ENCODE measurements around the gene IP6K2.

Gene IP6K2

GRCh38 chr3:48692551-48692950, 24.5 kb downstream of the IP6K2 start:
- in situ Hi-C loops (cut with MboI; ENCODE audit: low sequenced_read_pairs): no loop called here

- in situ Hi-C loops (cut with MboI; ENCODE audit: low sequenced_read_pairs): no loop called here
These were observed 26.1 kb downstream of the IP6K2 start for GRCh38 chr3:48690846-48691458.

GRCh38 chr3:48689384-48689783, 27.6 kb downstream of the IP6K2 start:
- in situ Hi-C loops (cut with MboI; ENCODE audit: low sequenced_read_pairs): no loop called here

- in situ Hi-C loops (cut with MboI; ENCODE audit: low sequenced_read_pairs): no loop called here
These were observed 28.3 kb downstream of the IP6K2 start for GRCh38 chr3:48688737-48689075.

- in situ Hi-C loops (cut with MboI; ENCODE audit: low sequenced_read_pairs): no loop called here
These were observed 28.8 kb downstream of the IP6K2 start for GRCh38 chr3:48688032-48688736.

DNA sequence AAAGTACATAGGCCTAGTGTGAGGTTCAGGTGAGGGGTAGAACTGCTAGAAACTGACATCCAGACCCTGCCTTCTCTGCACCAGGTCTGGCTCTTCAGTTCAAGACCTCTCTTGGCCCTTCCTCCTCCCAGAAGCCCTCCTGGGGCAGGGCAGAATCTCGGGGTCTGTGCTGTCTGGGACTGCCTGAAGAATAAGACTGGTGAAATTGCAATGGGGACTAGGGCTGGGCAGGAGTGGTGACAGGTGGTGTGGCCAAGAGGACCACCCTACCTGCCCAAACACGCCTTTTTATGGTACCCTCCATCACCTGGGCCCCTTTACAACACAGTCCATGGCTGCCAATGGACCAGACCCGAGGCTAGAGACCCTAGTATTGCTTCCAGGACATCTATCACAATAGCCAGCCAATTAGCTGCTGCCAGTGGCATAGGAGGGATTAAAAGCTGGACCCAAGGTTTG, 29.8 kb downstream of the IP6K2 start:
- in situ Hi-C loops (cut with MboI; ENCODE audit: low sequenced_read_pairs): no loop called here

GRCh38 chr3:48686538-48687219, 30.3 kb downstream of the IP6K2 start:
- in situ Hi-C loops (cut with MboI; ENCODE audit: low sequenced_read_pairs): no loop called here

DNA sequence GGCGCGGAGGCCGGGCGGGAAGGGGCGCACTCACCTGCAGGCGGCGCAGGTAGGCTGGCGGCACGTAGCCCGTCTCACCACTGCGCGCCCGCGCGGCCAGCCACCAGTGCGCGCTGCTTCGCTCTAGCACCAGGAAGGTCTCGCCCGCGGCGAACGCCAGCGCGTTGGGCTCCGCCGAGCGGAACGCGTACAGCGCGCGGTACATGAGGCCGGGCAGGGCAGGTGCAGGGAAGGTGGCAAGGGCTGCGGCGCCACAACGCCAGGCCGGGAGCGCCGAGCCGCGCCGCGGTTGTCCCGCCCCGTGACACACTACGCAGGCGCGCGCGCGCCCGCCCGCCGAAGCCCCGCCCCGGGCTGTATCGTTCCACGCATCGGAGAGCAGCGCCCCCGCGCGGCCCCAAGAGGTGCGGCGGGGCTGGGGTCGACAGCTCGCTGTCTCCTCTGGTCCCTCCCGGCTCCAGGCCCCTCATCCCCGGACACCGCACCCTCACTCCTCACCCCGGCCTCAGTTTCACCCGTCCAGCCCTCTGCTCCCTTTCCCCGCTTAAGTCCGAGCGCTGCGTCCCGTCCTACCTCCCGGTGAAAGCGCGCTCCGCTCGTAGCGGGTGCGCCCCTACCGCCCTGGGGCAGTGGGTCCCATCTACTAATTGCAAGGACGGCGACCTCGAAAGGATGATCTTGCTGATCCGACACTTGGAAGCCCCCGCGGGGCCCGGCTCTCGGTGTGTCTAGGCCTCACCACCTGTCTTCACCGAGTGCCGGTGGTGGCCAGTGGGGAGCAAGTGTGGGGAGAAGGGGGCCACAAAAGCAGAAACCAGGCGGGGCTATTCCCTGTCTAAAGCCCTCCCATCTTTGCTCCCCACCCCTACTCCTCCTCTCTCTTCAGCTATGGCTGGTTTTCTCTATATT, 31.2 kb downstream of the IP6K2 start, which contains the start of gene NCKIPSD:
Gene NCKIPSD (minus strand): TSS at position 313 of the 909 bp plus-strand sequence. CDS start 108 bp downstream, at position 205.
- in situ Hi-C loops (cut with MboI; ENCODE audit: low sequenced_read_pairs): no loop called here

DNA sequence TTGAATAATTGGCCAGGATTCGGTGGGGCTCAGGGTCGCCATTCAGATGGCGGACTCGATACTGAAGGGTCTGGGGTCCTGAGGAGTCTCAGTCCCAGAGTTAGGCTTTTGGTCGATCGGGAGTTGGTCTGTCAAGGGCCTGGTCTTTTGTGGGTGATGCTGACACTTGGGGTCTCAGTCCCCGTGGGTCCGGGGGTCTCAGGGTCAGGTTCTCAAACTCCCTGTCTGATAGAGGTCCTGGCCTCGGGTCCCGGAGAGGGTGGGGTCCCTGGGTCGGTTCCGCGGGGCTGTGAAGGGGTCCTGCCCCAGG, 31.8 kb downstream of the IP6K2 start:
- in situ Hi-C loops (cut with MboI; ENCODE audit: low sequenced_read_pairs): no loop called here

DNA sequence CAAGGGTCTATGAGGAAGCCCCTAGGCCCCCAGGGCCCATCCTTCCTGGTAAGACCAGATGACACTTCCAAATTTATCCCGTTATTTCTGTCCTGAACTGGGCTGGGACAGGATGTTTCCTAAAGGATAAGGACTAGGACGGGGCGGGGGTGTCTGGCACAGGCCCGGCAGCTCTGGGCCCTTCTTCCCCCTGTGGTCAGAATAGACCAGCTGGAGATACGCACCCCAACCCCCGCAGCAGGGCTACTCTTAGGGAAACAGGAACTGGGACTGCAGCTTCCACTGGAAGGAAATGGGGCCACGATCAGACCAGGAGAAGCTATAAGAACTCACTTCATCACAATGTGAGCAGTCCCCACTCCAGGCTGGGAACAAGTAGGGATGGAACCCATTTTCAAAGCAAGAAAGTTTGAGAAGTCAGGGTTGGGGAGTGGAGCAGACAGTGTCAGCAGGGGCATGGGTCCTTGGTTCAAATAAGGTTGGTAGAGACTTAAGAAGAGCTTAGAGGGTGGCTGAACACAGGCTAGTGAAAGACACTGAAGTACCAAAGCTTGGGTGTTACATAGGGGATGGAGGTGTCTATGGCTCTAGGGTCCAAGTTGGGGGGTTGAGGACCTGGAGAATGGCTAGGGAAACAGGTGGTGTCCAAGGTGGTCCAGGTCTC, 32.4 kb downstream of the IP6K2 start:
- in situ Hi-C loops (cut with MboI; ENCODE audit: low sequenced_read_pairs): no loop called here

- in situ Hi-C loops (cut with MboI; ENCODE audit: low sequenced_read_pairs): no loop called here
These were observed 33.0 kb downstream of the IP6K2 start for GRCh38 chr3:48684054-48684349.

- in situ Hi-C loops (cut with MboI; ENCODE audit: low sequenced_read_pairs): no loop called here
These were observed 34.2 kb downstream of the IP6K2 start for GRCh38 chr3:48682786-48683185.

- in situ Hi-C loops (cut with MboI; ENCODE audit: low sequenced_read_pairs): no loop called here
These were observed 34.9 kb downstream of the IP6K2 start for GRCh38 chr3:48681974-48682610.

GRCh38 chr3:48681541-48681880, 35.5 kb downstream of the IP6K2 start:
- in situ Hi-C loops (cut with MboI; ENCODE audit: low sequenced_read_pairs): no loop called here

DNA sequence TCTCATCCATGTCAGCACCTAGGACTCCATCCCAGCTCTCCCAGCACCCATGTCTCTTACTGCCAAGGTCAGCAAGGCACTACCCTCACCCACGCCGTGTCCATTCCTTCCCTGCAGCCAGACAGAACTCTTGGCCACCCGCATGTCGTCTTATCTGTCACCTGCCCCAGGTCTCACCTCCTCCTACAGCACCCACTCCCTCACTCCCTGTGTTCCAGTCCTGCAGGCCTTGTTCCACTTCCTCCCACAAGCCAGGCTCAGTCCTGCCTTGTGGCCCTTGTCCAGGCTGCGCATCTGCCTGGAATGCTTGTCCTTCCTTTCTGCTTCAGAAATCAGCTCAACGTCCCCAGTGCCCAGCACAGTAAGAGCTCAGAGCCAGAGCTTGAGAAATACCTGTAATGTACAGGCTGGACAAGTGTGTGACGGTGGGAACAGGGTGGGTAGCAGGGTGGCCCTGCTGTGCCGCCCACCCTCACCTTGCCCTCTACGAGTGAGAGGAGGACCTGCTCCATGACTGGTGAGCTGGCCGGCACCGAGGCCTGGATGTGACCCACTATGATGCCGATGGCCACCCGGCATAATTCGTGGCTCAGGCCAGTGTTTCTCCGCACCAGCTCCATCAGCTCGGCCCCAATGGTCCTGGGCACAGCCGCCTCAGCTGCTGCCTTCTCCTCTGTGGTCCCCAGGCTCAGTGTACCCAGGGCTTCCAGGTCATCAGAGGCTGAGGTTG, 36.0 kb downstream of the IP6K2 start:
- in situ Hi-C loops (cut with MboI; ENCODE audit: low sequenced_read_pairs): no loop called here

GRCh38 chr3:48679411-48680391, 37.3 kb downstream of the IP6K2 start:
- in situ Hi-C loops (cut with MboI; ENCODE audit: low sequenced_read_pairs): no loop called here

DNA sequence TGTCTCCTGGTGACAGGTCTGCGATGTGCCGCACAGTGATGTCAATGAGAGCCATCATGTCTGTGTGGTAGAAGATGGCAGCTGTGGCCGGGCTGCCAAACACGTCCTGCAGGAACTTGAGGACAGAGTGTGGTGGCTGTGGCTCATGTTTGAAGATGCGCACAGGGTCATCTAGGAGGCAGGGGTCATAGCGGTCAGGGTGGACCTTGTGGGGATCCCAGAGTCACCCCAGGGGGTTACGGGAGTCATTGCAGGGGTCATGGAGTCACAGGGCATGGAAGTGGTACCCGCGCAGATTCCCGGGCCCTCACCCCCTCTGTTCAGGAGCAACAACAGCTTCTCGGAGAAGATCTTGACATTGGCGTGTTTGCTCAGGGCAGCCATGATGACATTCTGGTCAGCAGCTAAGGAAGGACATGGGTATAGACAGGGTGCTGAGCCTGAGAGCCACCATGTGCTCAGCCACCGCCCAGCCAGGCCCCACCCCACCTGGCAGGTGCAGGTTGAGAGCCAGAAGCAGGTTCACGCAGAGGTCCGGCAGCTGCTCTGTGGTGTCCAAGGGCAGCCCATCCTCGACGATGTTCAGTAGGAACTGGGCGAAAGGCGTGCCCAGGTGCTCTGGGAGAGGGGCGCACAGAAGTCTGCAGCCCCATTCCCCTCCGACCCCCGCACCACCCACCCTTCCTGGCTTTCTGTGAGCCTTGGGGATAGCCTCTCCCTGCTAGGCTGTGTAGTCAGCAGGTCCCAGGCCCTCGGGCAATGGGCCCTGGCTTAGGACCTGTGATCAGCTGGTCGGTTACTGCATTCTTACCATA, 38.2 kb downstream of the IP6K2 start:
- in situ Hi-C loops (cut with MboI; ENCODE audit: low sequenced_read_pairs): no loop called here

GRCh38 chr3:48678056-48678455, 39.0 kb downstream of the IP6K2 start:
- in situ Hi-C loops (cut with MboI; ENCODE audit: low sequenced_read_pairs): no loop called here

All from HL-60/S4 treated with phorbol 12-myristate 13-acetate at 8.2 ng/mL for 4 days and 3 days (cell line).